Spleen (tissue), 11 donors: Measurements from ENCODE around the gene NDUFS2. TPM values are rescaled to one million over a fixed set of nuclear protein-coding genes. Genes with fewer than 3 reads are reported as not detected.
A peak's percentile ranks its signal among the peaks of the same experiment; 100 is the strongest.
"Not testable (repeated sequence)": the region's sequence is repeated elsewhere in the genome, so short reads cannot be mapped to it uniquely, and the experiment has no call there.

Experiments
- DNase-seq: peaks from one replicate; pipeline ENCODE4 v3.0.0-alpha.2; 2020
- H3K27ac ChIP-seq, 8 donors: fragments of 200-600 bp; sonication (generic) in 7 of 8; 1 replicate in 4 of 8; 2 replicates in 4 of 8; pipeline versions ENCODE4 v1.5.0 to v1.8.0; 2016 to 2021; ENCODE audit warnings: inconsistent platforms in 4 of 8, mild to moderate bottlenecking in 4 of 8, moderate library complexity in 1 of 8
- H3K27me3 ChIP-seq, 7 donors: fragments of 200-600 bp; sonication (generic) in 6 of 7; replicated peaks in 1 of 7; 1 replicate in 4 of 7; 2 replicates in 3 of 7; pipeline versions ENCODE4 v1.5.0 to v1.8.0; 2016 to 2021; ENCODE audit warnings: inconsistent platforms in 3 of 7, mild to moderate bottlenecking in 1 of 7
- H3K36me3 ChIP-seq, 6 donors: fragments of 200-600 bp; sonication (generic) in 5 of 6; 1 replicate in 4 of 6; 2 replicates in 2 of 6; pipeline versions ENCODE4 v1.5.0 to v1.8.0; 2016 to 2021; ENCODE audit warnings: inconsistent platforms in 2 of 6
- H3K4me1 ChIP-seq, 6 donors: fragments of 200-600 bp; sonication (generic) in 5 of 6; 1 replicate in 3 of 6; 2 replicates in 3 of 6; pipeline versions ENCODE4 v1.5.0 to v1.8.0; 2016 to 2021; ENCODE audit warnings: inconsistent platforms in 3 of 6
- H3K4me3 ChIP-seq, 8 donors: fragments of 200-600 bp; sonication (generic) in 7 of 8; 1 replicate in 4 of 8; 2 replicates in 4 of 8; pipeline versions ENCODE4 v1.5.0 to v1.8.0; 2016 to 2021; ENCODE audit warnings: inconsistent platforms in 4 of 8, mild to moderate bottlenecking in 4 of 8, moderate library complexity in 2 of 8
- H3K9me3 ChIP-seq, 8 donors: fragments of 200-600 bp; sonication (generic) in 7 of 8; 1 replicate in 4 of 8; 2 replicates in 4 of 8; pipeline versions ENCODE4 v1.5.0 to v1.8.0; 2016 to 2021; ENCODE audit warnings: inconsistent platforms in 4 of 8
- POLR2A ChIP-seq, 3 donors: fragments of 450-650 bp; IDR thresholded peaks; one replicate each; pipeline ENCODE4 v1.5.1; 2017; ENCODE audit warnings: antibody characterized with exemption in 3 of 3, mild to moderate bottlenecking in 1 of 3
- POLR2AphosphoS5 ChIP-seq, 3 donors: sonication (generic); formaldehyde crosslinking; IDR thresholded peaks; one replicate each; pipeline ENCODE4 v1.5.1; 2017; ENCODE audit warnings: antibody characterized with exemption in 3 of 3
- WGBS, 5 donors: extraction: QIAGEN DNeasy Blood & Tissue Kit in 3 of 5; methylation state at CpG; one replicate each; pipeline versions ENCODE4 v1.1.5 to v1.1.7; 2013 to 2018; 5-methylcytosine and 5-hydroxymethylcytosine counted together
- intact Hi-C: fragments of 100-400 bp; cut with DNase I; formaldehyde crosslinking; loops from one replicate; pipeline ENCODE4 v1.15.0; 2023; ENCODE audit warnings: low total_unique reads
- polyA plus RNA-seq, 3 donors: library from polyadenylated mRNA; stranded (reverse); fragments of 200-250 nt; gene quantifications; one replicate each; pipeline ENCODE4 v1.2.1, GENCODE V29; 2013
- total RNA-seq, 7 donors: library from RNA; depleted of rRNA in 3 of 7; stranded (reverse); fragments of >200 nt in 3 of 7; fragmentation: NEBNext Ultra II Directional in 4 of 7; extraction: Animal tissue kit (Norgen Biotek cat#: 25700) in 4 of 7; gene quantifications; one replicate each; pipeline versions ENCODE4 v1.1.0 to v1.2.1, GENCODE V29; 2016 to 2021
- TF ChIP-seq, protein P1 (sequence below), 11 experiments: fragments of 200-600 bp in 7 of 11; fragments of 450-650 bp in 4 of 11; sonication (generic) in 4 of 11; IDR thresholded peaks in 8 of 11; conservative IDR thresholded peaks in 3 of 11; 1 replicate in 7 of 11; 2 replicates in 4 of 11; pipeline versions ENCODE4 v1.4.0 to v1.8.0; 2016 to 2021; ENCODE audit warnings: antibody characterized with exemption in 11 of 11, inconsistent platforms in 4 of 11, mild to moderate bottlenecking in 1 of 11
- donor health status: healthy with polysubstance abuse.
- donor health status: DM: no; HTN: no; CAD: no; lungs with moderate emphysema.
- donor health status: DM: no; HTN: no; CAD: no.
- donor health status: Bipolar disorder and iron deficiency.
- donor health status: healthy.
- donor health status: DM: no; HTN: no; CAD: no.
- donor health status: DM: yes; HTN: yes; CAD: no.

NDUFS2 gene
- total and polyA plus RNA-seq, 10 donors = 27.0 to 110 (median 83.6) TPM

GRCh38 chr1:161220002-161220401, 17.8 kb downstream of the NDUFS2 start:
- 82 to 90% (median 84%) methylated on average over 5 of the region's 5 CpGs for WGBS, 5 donors
- H3K4me3 ChIP-seq = no peak overlapping the region
- no peak for DNase-seq
- intact Hi-C loops = no loop called here
- H3K27ac ChIP-seq = no peak overlapping the region
- H3K9me3 ChIP-seq = no peaks in the 10 kb centered on the region
- H3K36me3 ChIP-seq = peaks cover 0 to 28% (median 2%) of the 10 kb centered on the region in 6 donors
- peaks cover 0 to 20% (median 0%) of the 10 kb centered on the region in 7 donors for H3K27me3 ChIP-seq
- peaks cover under 1 to 54% (median 23%) of the 10 kb centered on the region in 6 donors for H3K4me1 ChIP-seq
- TF ChIP-seq POLR2A (IDR thresholded peaks at IDR 0.05) = no peak
- TF ChIP-seq, protein P1, sequence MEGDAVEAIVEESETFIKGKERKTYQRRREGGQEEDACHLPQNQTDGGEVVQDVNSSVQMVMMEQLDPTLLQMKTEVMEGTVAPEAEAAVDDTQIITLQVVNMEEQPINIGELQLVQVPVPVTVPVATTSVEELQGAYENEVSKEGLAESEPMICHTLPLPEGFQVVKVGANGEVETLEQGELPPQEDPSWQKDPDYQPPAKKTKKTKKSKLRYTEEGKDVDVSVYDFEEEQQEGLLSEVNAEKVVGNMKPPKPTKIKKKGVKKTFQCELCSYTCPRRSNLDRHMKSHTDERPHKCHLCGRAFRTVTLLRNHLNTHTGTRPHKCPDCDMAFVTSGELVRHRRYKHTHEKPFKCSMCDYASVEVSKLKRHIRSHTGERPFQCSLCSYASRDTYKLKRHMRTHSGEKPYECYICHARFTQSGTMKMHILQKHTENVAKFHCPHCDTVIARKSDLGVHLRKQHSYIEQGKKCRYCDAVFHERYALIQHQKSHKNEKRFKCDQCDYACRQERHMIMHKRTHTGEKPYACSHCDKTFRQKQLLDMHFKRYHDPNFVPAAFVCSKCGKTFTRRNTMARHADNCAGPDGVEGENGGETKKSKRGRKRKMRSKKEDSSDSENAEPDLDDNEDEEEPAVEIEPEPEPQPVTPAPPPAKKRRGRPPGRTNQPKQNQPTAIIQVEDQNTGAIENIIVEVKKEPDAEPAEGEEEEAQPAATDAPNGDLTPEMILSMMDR (IDR thresholded peaks at IDR 0.05 in 8 of 11, conservative IDR thresholded peaks at IDR 0.05 in 3 of 11) = no peak
- TF ChIP-seq POLR2AphosphoS5 (IDR thresholded peaks at IDR 0.05) = no peak

DNA sequence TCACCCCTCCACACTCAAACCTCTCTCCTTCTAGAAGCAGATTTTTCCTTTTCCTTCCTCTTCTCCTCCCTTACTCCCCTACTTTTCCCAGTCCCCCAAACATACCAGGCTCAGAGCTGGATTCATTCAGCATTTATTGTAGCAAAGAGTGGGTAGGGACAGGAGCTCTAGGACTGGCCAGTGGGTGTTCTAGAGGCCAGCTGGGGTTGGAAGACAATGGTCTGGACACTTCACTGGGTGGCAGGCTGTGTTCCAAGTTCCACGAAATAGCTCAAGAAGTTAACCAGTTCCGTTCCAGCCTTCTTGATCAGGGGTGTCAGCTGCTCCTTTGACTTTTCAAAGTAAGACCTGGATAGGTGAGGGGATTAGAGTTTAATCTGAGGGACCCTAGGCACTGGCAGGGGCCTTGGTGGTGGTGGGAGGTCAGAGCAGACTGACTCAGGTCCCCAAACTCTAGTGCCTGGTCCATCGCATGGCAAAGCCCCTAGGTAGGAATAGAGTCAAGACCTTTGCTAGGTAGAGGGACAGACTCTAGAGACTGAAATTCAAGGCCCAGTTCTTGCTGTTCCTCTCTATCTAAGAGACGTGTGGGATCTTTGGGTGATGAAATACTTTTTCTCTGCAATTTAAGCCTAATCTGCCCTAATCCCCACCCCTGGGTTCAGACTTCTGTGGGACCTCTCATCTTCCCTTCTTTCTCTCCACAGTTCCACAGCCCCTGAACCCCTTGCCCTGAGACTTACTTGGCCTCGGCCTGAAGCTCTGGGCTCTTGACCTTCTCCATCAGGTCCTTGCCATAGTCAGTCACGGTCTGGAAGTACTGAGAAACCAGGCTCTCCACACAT, 20.2 kb downstream of the NDUFS2 start:
- DNase-seq = peak; percentile 41
- Histone ChIP-seq H3K4me1 (peaks cover 18 to 56% (median 35%) of the 10 kb centered on the region in 6 donors), H3K9me3 (no peaks in the 10 kb centered on the region), H3K27me3 (peaks cover 0 to 20% (median 0%) of the 10 kb centered on the region in 7 donors), H3K27ac (no peak overlapping the region), H3K4me3 (no peak overlapping the region), H3K36me3 (peaks cover 0 to 27% (median 0%) of the 10 kb centered on the region in 6 donors)
- WGBS, 5 donors = 73 to 85% (median 80%) methylated on average over 6 of the region's 6 CpGs
- TF ChIP-seq POLR2A (IDR thresholded peaks at IDR 0.05) (no peak), POLR2AphosphoS5 (IDR thresholded peaks at IDR 0.05) (peak in 1 of 3 donors; percentile 10)
- TF ChIP-seq, protein P1 (IDR thresholded peaks at IDR 0.05 in 8 of 11, conservative IDR thresholded peaks at IDR 0.05 in 3 of 11) = no peak
- intact Hi-C loops = no loop called here

DNA sequence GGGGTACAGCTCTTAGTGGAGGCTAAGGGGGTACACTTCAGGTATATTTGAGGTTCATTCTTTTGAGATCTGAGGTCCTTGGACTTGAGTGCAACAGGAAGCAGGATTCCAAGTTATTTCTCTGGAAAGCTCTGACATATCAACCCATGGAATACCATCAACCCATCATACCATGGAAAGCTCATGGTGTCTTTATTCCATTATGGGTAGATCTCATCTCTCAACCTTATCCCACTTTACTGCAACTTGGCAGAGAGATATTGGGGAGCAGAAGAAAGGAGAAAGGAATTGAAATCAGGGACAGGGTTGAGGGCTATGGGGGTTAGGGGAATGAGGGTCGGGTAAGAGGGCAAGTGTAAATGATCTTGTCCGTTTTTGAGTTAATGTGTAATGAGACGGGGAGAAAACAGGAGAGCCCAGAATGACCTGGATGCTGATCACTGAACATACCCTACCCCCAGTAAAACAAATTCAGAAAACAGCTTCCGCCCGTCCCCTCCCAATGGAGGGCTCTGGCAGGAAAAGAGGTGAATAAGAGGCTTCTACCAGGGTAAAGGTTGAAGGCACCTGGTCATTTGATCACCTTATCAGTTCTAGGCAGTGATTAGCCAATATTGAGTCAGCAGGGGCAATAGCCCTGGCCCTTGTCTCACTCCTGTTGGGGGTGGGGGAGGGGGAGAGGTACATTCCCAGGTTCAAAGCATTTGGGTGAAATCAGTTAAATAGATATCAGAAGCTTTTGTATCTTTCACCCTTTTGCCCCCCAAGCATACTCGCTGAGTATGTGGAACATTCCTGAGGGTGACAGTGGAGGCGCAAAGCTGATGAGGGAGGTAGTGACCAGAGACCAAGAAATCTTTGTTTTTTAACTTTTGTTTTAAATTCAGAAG, 21.9 kb downstream of the NDUFS2 start:
- intact Hi-C loops = no loop called here
- TF ChIP-seq POLR2A (IDR thresholded peaks at IDR 0.05) (no peak), POLR2AphosphoS5 (IDR thresholded peaks at IDR 0.05) (no peak)
- TF ChIP-seq, protein P1 (IDR thresholded peaks at IDR 0.05 in 8 of 11, conservative IDR thresholded peaks at IDR 0.05 in 3 of 11) = no peak
- Histone ChIP-seq H3K36me3 (peaks cover 0 to 27% (median 9%) of the 10 kb centered on the region in 6 donors), H3K4me3 (no peak overlapping the region), H3K4me1 (peaks cover 22 to 52% (median 30%) of the 10 kb centered on the region in 6 donors), H3K27me3 (peaks cover 0 to 20% (median 0%) of the 10 kb centered on the region in 7 donors), H3K27ac (no peak overlapping the region), H3K9me3 (no peaks in the 10 kb centered on the region)
- WGBS, 5 donors = 89 to 97% (median 92%) methylated on average over 7 of the region's 7 CpGs
- DNase-seq = peak; percentile 17

- H3K4me3 ChIP-seq, H3K9me3 ChIP-seq: not testable (repeated sequence)
- peak overlapping the region in 3 of 8 donors; percentile 79 to 85 (median 81) for H3K27ac ChIP-seq
- H3K4me1 ChIP-seq = peaks cover 22 to 46% (median 30%) of the 10 kb centered on the region in 6 donors
- peak; percentile 54 for DNase-seq
- H3K27me3 ChIP-seq = peaks cover 0 to 20% (median 0%) of the 10 kb centered on the region in 7 donors
- peaks cover 0 to 27% (median 14%) of the 10 kb centered on the region in 6 donors for H3K36me3 ChIP-seq
- WGBS, 5 donors = 79 to 92% (median 91%) methylated on average over 13 of the region's 13 CpGs
- intact Hi-C loops = loop anchor here (5.0 kb wide), 2 partner anchors 73 to 148 kb away; no protein-coding TSS in a partner anchor
Measured at GRCh38 chr1:161224695-161225087, 22.5 kb downstream of the NDUFS2 start.
